ENCODE results near the gene GALNT14.

GALNT14 gene

DNA sequence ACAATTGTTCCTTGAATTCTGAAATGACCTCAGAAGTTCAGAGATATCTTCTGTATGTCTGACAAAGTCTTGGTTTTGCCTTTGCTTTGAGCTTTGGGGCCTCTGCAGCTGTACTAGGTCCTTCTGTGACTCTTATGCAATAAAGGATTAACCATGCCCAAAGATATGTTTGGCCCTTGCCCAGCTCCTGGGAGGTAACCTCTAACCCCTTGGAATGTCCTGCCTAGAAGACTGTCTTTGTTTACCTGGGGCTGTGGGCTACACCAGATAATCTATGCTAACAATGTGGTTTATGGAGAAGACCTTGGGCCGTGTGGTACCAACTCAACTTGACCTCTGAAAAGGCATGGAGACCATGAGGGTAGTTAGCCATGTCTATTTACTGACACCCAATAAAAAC lies 190.1 kb downstream of the GALNT14 start:
- TF ChIP-seq CTCF (IDR thresholded peaks at IDR 0.05; ENCODE audit: low read length, missing control alignments) = no peak
- no peak for DNase-seq (ENCODE audit: low read depth)
- H3K4me3 ChIP-seq (replicated peaks; ENCODE audit: low read depth, low read length) = no peak overlapping the region

DNA sequence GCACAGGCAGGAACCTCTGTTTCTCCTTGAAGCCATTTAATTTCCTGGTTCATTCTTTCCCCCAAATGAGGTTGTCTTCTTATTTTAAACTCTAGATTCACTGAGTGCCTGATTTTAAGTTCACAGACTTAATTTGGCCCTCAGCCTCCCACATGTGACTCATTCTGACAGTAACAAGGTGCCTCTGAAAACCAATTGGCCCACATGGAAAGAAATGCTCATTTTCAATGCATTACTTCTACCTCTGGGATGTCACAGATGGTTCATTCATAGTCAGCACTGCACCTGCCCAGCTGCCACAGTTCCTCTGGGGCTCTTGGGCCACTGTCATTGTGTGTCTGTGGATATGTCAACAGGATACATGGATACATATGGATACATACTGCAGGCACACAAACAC lies 190.6 kb downstream of the GALNT14 start:
- no peak for TF ChIP-seq CTCF (IDR thresholded peaks at IDR 0.05; ENCODE audit: low read length, missing control alignments)
- H3K4me3 ChIP-seq (replicated peaks; ENCODE audit: low read depth, low read length) = no peak overlapping the region
- no peak for DNase-seq (ENCODE audit: low read depth)

GRCh38 chr2:30942419-30942818 lies 195.8 kb downstream of the GALNT14 start:
- TF ChIP-seq CTCF (IDR thresholded peaks at IDR 0.05; ENCODE audit: low read length, missing control alignments) = no peak
- DNase-seq (ENCODE audit: low read depth) = no peak
- no peak overlapping the region for H3K4me3 ChIP-seq (replicated peaks; ENCODE audit: low read depth, low read length)

DNA sequence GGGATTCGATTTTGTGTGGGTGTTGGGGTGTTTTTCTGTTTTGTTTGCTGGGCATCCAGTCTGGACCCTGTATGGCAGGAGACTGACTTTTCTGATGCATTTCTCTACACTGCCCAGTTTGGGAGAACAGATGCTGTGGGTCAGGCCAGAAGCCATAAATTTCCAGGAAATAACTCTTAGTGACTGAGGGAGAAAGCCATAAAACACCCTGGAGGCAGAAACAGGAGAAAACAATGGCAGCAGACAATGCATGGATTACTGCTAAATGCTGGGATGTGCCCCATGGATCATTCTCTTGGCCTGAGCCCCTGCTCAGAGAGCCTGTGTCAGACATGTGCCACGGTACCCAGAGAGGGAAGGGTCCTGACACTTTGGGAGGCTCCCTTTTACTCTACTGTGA lies 197.4 kb downstream of the GALNT14 start:
- DNase-seq (ENCODE audit: low read depth) = no peak
- TF ChIP-seq CTCF (IDR thresholded peaks at IDR 0.05; ENCODE audit: low read length, missing control alignments) = no peak
- H3K4me3 ChIP-seq (replicated peaks; ENCODE audit: low read depth, low read length) = no peak overlapping the region

DNA sequence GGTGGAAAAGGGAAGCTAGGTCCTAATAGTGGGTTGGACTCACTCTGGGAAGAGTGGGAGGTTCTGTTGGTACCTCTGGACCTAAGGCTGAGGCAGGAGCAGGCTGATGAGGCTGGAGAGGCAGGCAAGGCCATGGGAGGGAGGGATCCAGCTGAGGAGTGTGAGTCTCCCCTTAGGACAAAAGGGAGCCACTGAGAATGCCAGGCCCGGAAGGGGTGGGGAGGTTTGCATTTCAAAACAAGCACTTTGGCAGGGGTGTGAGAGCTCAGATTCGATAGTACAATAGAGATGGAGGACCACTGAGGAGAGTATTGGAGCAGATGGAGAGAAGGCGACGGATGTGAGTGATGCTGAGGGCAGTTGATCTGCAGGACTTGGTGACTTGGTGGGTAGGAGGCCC lies 198.9 kb downstream of the GALNT14 start:
- no peak overlapping the region for H3K4me3 ChIP-seq (replicated peaks; ENCODE audit: low read depth, low read length)
- no peak for DNase-seq (ENCODE audit: low read depth)
- TF ChIP-seq CTCF (IDR thresholded peaks at IDR 0.05; ENCODE audit: low read length, missing control alignments) = no peak

DNA sequence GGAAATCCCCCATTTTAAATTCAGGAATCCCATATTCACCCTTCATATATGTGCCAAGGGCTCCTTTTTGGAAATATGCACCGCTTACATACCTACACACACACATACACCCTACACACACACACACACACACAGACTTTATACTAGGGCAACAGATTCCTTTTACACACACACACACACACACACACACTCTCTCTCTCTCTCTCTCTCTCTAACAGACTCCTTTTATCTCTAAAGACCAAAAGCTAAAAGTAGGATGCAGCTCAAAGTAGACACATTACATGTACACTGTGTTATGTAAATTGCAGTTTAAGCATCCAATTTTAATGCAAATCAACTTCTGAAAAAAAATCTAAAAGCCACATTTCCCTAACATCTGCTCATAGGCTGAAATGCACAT lies 200.0 kb downstream of the GALNT14 start:
- no peak overlapping the region for H3K4me3 ChIP-seq (replicated peaks; ENCODE audit: low read depth, low read length)
- no peak for TF ChIP-seq CTCF (IDR thresholded peaks at IDR 0.05; ENCODE audit: low read length, missing control alignments)
- DNase-seq (ENCODE audit: low read depth) = no peak

DNA sequence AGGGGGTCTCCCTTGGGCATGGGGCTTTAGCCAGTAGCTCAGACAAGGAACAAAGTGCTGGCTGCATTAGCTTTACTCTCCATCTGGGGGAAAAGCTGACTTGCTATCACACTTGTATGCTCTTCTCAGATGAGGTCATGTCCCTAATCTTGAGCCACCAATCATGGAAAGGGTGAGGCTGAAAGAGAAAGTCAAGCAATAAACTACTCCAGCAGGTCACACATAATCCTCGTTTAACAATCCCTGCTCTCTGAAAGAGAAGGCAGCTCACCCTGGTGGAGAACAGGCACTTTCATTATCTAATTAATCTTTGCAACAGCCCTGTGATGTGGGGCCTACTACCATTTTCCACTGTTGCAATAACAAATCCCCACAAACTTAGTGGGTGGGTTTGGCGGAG lies 201.3 kb downstream of the GALNT14 start:
- no peak overlapping the region for H3K4me3 ChIP-seq (replicated peaks; ENCODE audit: low read depth, low read length)
- no peak for TF ChIP-seq CTCF (IDR thresholded peaks at IDR 0.05; ENCODE audit: low read length, missing control alignments)
- DNase-seq (ENCODE audit: low read depth) = no peak

Data from fibroblast of pulmonary artery (primary cell).